IPS-18a (cell line): ENCODE results near the gene FBXW5.

Source experiments
- H3K27ac ChIP-seq: one replicate; pipeline ENCODE4 v1.5.1; 2013; ENCODE audit warnings: low read length
- H3K27me3 ChIP-seq: one replicate; pipeline ENCODE4 v1.6.1; 2013; ENCODE audit warnings: mild to moderate bottlenecking, low read length; ENCODE audit not compliant: control insufficient read depth, insufficient read depth
- H3K36me3 ChIP-seq: one replicate; pipeline ENCODE4 v1.6.1; 2013; ENCODE audit warnings: low read depth, low read length; ENCODE audit not compliant: control insufficient read depth
- H3K4me1 ChIP-seq: one replicate; pipeline ENCODE4 v1.6.1; 2013; ENCODE audit warnings: low read depth, low read length; ENCODE audit not compliant: control insufficient read depth
- H3K4me3 ChIP-seq: one replicate; pipeline ENCODE4 v1.5.1; 2013; ENCODE audit warnings: low read length
- H3K9ac ChIP-seq: one replicate; pipeline ENCODE4 v1.6.1; 2013; ENCODE audit warnings: mild to moderate bottlenecking, low read length, moderate library complexity
- H3K9me3 ChIP-seq: one replicate; pipeline ENCODE4 v1.6.1; 2013; ENCODE audit warnings: low read depth, low read length; ENCODE audit not compliant: control insufficient read depth

The FBXW5 gene

GRCh38 chr9:136964833-136965422 is 20.4 kb upstream of the FBXW5 start:
- Histone ChIP-seq H3K27ac (no peak overlapping the region), H3K27me3 (no peaks in the 10 kb centered on the region)

DNA sequence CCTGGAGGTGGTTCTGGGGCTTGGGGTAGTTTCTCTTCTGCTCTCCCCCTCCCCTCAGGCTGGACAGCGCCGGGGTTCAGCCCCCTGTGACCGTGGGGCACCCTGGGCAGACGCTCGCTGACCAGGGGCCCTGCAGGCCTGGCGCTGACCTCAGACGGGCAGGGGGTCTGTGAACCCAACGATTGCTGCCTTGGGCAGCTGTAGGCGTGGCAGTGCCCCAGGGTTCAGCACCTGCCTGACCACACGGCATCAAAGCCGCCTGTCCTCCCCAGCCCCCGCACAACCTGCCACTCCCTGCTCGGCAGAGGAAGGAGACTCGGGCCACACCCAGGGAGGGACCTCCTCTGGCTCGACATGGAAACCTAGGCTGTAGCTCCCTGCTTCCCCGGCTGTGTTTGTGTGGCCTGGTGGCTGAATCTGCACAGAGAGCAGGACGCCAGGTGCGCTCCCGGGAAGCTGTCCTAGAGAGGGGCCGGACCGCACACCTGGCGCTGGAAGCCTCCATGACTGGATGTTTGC is 19.7 kb upstream of the FBXW5 start:
- no peak overlapping the region for H3K9ac ChIP-seq
- no peaks in the 10 kb centered on the region for H3K27me3 ChIP-seq
- no peak overlapping the region for H3K27ac ChIP-seq
- H3K4me1 ChIP-seq: no peaks in the 10 kb centered on the region
- H3K4me3 ChIP-seq: no peak overlapping the region
- no peaks in the 10 kb centered on the region for H3K36me3 ChIP-seq
- no peaks in the 10 kb centered on the region for H3K9me3 ChIP-seq

More at GRCh38 chr9:136964833-136965422, 20.4 kb upstream of the FBXW5 start:
- H3K36me3 ChIP-seq: no peaks in the 10 kb centered on the region
- H3K4me3 ChIP-seq: no peak overlapping the region
- H3K9me3 ChIP-seq: no peaks in the 10 kb centered on the region
- no peaks in the 10 kb centered on the region for H3K4me1 ChIP-seq
- H3K9ac ChIP-seq: no peak overlapping the region

DNA sequence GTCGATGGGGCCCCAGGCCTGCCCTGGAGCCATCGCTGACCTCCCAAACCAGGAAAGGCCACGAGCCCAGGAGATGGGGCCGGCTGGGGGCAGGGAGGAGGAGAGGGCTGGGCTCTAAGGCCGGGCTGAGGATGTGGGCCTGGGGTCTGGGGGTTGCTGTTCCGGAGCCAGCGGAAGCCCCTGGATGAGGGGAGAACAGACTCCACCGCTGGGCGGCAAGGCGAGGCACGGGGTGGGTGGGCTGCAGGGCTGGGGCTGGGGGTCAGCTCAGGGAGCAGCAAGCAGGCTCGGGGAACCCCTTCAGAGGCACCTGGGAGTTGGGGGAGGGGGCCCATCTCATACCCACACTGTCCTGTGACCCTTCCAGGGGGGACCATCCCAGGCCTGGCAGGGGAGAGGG is 19.2 kb upstream of the FBXW5 start:
- no peaks in the 10 kb centered on the region for H3K4me1 ChIP-seq
- H3K4me3 ChIP-seq: no peak overlapping the region
- H3K9ac ChIP-seq: no peak overlapping the region
- no peaks in the 10 kb centered on the region for H3K27me3 ChIP-seq
- no peaks in the 10 kb centered on the region for H3K9me3 ChIP-seq
- H3K36me3 ChIP-seq: no peaks in the 10 kb centered on the region
- no peak overlapping the region for H3K27ac ChIP-seq

- Histone ChIP-seq H3K27ac (no peak overlapping the region), H3K27me3 (no peaks in the 10 kb centered on the region), H3K9me3 (no peaks in the 10 kb centered on the region), H3K4me3 (no peak overlapping the region), H3K36me3 (no peaks in the 10 kb centered on the region), H3K4me1 (no peaks in the 10 kb centered on the region), H3K9ac (no peak overlapping the region)
Measured at GRCh38 chr9:136963341-136963740, 18.8 kb upstream of the FBXW5 start.

- no peaks in the 10 kb centered on the region for H3K36me3 ChIP-seq
- H3K9ac ChIP-seq: no peak overlapping the region
- no peaks in the 10 kb centered on the region for H3K4me1 ChIP-seq
- no peak overlapping the region for H3K4me3 ChIP-seq
- H3K9me3 ChIP-seq: no peaks in the 10 kb centered on the region
- H3K27ac ChIP-seq: no peak overlapping the region
- H3K27me3 ChIP-seq: no peaks in the 10 kb centered on the region
Measured at GRCh38 chr9:136962701-136963248, 18.2 kb upstream of the FBXW5 start.

DNA sequence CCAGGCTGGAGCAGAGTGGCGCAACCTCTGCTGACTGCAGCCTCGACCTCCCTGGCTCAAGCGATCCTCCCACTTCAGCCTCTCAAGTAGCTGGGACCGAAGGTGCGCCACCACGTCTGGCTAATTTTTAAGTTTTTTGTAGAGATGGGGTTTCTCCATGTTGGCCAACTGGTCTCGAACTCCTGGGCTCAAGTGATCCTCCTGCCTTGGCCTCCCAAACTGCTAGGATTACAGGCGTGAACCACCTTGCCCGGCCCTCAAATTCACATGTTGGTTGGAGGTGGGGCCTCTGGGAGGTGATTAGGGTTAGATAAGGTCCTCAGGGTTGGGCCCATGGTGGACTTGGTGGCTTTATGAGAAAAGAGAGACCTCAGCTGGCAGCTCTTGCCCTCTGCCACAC is 17.6 kb upstream of the FBXW5 start:
- no peaks in the 10 kb centered on the region for H3K27me3 ChIP-seq
- H3K4me1 ChIP-seq: no peaks in the 10 kb centered on the region
- H3K27ac ChIP-seq: no peak overlapping the region
- H3K4me3 ChIP-seq: no peak overlapping the region
- no peaks in the 10 kb centered on the region for H3K9me3 ChIP-seq
- no peak overlapping the region for H3K9ac ChIP-seq
- H3K36me3 ChIP-seq: no peaks in the 10 kb centered on the region

DNA sequence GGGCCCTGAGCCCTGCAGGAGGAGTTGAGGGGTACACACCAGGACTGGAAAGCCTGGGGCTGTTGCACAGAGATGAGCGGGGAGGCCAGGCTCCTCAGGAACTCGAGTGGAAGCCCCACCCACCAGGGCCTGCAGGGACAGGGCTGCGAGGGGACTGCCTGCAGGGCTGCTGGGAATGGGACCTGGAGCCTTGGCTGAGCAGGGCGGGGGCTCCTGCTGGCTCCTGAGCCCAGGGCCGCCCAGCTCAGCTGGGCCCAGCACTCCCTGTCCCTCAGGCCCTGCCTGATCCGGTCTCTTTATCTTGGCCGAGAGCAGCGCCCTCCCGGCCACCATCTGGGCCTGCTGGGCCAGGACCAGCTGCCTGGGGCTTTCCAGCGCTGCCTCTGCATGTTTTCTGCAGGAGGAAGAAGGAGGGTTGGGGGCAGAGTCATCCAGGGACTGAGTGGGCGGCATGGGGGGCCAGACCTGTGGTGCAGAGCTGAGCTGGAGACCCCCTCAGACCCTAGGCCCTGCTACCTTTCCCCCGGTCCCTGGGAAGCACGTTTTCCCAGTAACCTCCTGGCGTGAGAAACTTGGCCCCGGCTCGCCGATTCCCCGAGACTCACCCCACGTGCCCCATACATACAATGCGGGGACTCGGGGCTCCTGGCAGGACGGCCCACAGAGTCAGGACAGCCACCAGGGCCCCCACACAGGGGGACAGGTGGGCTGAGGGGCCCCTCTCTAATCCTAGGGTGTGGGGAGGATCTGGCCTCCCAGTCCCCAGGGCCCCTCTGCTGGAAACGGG is 16.9 kb upstream of the FBXW5 start:
- no peaks in the 10 kb centered on the region for H3K27me3 ChIP-seq
- no peak overlapping the region for H3K4me3 ChIP-seq
- H3K27ac ChIP-seq: no peak overlapping the region
- no peak overlapping the region for H3K9ac ChIP-seq
- H3K4me1 ChIP-seq: no peaks in the 10 kb centered on the region
- no peaks in the 10 kb centered on the region for H3K9me3 ChIP-seq
- no peaks in the 10 kb centered on the region for H3K36me3 ChIP-seq

GRCh38 chr9:136960938-136961275 is 16.4 kb upstream of the FBXW5 start:
- Histone ChIP-seq H3K36me3 (no peaks in the 10 kb centered on the region), H3K4me3 (no peak overlapping the region), H3K27me3 (no peaks in the 10 kb centered on the region), H3K4me1 (no peaks in the 10 kb centered on the region), H3K9ac (no peak overlapping the region), H3K27ac (no peak overlapping the region), H3K9me3 (no peaks in the 10 kb centered on the region)

- Histone ChIP-seq H3K9ac (no peak overlapping the region), H3K4me3 (no peak overlapping the region), H3K27ac (no peak overlapping the region), H3K36me3 (no peaks in the 10 kb centered on the region), H3K27me3 (no peaks in the 10 kb centered on the region), H3K4me1 (no peaks in the 10 kb centered on the region), H3K9me3 (no peaks in the 10 kb centered on the region)
Measured at GRCh38 chr9:136960212-136960937, 15.8 kb upstream of the FBXW5 start.

GRCh38 chr9:136958898-136959850 is 14.6 kb upstream of the FBXW5 start:
- H3K4me3 ChIP-seq: no peak overlapping the region
- H3K4me1 ChIP-seq: no peaks in the 10 kb centered on the region
- no peaks in the 10 kb centered on the region for H3K36me3 ChIP-seq
- H3K9ac ChIP-seq: no peak overlapping the region
- no peaks in the 10 kb centered on the region for H3K9me3 ChIP-seq
- H3K27me3 ChIP-seq: no peaks in the 10 kb centered on the region
- no peak overlapping the region for H3K27ac ChIP-seq

GRCh38 chr9:136958473-136958872 is 13.9 kb upstream of the FBXW5 start:
- Histone ChIP-seq H3K27ac (no peak overlapping the region), H3K9ac (no peak overlapping the region), H3K4me1 (no peaks in the 10 kb centered on the region), H3K9me3 (no peaks in the 10 kb centered on the region), H3K27me3 (no peaks in the 10 kb centered on the region), H3K36me3 (no peaks in the 10 kb centered on the region), H3K4me3 (no peak overlapping the region)
